Kidney tubule cell (primary cell): ENCODE data around the gene CREBBP.

Experiments
- DNase-seq: peaks from one replicate; pipeline ENCODE4 v3.0.0-alpha.2; 2018; ENCODE audit warnings: low spot score

CREBBP gene

DNA sequence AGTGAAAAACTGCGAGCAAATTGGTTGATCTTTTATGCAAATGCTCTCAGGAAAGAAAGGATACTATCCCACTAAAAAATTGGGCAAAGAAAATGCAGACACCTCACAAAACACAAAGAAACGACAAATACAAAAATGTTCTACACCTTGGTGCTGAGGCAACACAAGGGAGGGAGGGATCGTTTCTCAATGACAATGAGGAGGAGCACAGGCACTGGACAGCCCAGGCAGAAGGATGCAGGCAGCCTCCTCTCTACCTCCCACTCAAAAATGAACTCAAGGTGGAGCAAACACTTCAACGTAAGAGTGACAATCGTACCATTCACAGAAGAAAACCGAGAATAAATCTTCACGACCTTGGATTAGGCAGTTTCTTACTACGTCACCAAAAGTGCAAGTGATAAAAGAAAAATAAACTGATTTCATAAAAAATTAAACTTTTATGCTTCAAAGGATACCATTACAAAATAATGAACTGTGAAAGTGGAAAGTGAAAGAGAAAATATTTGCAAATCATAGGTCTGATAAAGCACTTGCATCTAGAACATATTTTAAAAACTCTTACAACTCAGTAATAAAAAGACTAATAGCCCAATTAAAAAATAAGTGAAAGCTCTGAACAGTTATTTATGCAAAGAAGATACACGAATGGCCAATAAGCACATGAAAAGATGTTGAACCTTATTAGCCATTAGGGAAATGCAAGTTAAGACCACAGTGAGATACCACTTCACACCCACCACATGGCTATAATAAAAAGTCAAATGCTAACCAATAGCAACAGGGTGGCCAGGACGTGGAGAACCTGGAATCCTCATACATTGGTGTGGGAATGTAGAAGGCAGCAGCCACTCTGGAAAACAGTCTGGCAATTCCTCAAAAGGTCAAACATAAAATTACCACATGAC, 82.4 kb downstream of the CREBBP start:
- no peak for DNase-seq

DNA sequence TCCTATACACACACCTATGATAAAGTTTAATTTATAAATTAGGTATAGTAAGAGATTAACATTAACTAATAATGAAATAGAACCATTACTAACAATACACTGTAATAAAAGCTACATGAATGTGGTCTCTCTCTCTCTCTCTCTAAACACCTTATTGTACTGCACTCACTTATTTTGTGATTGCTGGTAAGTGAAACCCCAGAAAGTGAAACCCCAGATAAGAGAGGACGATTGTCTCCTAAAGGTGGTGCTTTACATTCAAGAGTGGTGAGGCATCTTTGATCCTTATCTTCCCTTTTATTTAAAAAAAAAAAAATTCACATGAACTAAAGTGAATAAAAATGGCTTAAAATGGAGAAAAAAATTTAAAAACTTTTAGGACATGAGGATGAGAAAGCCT, 83.0 kb downstream of the CREBBP start:
- no peak for DNase-seq

DNA sequence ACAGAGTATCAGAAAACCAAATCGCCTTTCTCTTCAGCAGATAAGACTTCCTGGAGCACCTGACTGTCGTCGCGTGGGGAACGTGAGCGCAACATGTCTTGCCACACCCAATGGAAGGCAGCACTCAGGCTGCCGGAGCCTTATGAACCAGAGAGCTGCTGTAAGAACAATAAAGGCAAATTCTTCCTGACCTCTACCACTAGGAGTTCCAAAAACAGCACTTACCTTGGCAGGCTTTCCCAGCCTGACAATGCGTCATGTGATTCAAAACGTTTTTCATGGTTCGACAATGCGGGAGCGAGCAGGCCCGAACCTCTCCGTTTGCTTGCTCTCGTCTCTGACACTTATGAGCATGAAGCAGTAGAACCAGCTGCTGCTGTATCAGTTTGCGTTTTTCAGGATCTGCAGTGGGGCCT, 87.3 kb downstream of the CREBBP start:
- peak; percentile 43 for DNase-seq

DNA sequence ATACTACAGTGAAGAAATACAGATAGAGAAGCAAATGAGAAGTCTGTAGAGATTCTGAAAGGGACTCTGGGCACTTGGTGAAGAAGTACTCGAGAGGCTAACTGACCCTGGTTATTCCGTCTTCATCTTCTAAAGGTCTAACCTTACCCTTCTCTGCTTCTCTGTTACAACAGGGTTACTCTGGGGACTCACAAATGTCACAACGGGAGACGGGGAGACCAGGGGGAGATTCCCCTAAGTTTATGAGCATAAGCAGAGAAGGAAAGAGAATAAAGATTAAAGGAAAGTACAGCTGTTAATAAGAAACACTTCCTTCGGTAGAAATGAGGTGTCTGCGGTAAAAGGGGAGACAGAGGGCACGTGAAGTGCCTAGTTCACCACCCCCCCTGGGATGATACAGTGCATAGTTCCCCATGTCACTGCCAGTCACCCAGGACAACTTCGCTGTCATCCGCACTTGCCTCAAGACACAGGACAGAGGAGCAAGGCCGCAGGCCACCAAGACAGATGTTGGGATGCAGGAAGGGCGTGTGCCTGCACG, 88.0 kb downstream of the CREBBP start:
- DNase-seq: no peak

DNA sequence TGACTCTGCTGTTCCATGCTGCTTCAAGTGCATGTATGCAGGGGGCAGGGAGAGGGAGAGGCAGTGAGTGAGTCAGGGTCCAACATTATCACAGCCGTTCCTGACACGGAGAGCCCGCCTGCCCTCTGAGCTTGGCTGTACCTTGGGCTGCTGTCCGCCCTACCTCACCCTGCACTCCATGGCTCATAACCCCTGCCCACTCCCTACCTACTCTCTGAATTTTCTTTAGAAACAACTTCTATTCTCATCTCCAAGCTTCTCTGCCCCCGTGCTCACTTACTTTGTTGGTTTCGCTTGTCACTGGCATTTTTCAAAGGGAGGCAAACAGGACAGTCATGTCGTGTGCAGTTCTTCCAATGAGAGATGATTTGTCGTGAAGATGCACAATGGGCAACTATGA, 88.8 kb downstream of the CREBBP start:
- DNase-seq: no peak

DNA sequence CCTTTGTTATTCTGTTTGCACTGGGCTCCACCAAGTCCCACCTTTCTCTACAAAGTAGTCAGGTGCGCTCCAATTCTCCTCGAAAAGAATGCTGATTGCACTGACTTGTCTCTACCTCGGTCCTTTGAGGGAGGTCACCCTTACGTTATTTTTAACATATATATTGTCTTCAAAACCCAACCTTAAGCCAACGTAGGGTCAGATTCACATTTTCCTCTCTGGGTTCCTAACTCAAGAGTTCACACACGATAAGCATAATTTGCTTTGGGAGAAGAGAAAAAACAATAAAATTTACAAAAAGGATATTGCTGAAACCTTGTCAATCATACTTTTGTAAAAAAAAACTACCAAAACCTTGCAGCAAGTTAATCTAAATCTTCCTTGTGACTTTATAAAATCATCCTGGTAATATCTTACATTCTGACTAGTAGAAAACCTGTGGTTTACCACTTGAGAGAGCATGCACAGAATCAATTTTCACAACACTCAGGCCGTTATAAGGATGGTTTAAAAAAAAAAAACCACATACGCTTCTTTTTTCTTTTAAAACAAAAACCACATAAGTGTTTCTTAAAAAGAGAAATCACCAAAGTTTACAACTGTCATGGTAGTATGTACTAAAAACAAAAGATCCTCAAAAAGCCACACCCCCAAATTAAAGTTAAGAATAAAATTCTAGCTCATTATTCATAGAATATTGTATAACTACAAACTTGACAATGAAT, 91.0 kb downstream of the CREBBP start:
- DNase-seq: no peak

DNA sequence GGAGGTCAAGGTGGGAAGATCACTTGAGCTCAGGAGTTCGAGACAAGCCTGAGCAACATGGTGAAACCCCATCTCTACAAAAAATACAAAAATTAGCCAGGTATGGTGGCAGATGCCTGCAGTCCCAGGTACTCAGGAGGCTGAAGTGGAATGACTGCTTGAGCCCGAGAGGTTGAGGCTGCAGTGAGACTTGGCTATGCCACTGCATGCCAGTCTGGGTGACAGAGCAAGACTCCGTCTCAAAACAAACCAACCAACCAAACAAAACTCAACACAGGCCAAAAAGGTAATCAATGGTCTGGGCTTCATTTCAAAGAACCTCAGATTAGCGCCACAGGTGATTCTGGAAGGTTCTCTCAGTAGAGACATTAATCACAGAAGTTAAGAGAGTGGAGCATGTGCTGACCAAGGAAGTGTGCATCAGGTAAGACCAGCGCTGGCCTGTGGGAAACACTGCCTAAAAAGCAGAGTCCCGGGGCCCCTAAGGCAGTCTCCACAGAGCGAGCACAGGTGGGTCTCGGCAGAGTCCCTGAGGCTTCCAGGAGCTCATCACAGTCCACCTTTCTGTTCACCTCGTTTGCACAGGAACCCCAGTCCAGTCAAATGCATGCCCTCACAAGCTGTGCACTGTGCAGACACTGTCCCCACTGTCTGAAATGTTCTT, 91.7 kb downstream of the CREBBP start:
- DNase-seq: no peak

DNA sequence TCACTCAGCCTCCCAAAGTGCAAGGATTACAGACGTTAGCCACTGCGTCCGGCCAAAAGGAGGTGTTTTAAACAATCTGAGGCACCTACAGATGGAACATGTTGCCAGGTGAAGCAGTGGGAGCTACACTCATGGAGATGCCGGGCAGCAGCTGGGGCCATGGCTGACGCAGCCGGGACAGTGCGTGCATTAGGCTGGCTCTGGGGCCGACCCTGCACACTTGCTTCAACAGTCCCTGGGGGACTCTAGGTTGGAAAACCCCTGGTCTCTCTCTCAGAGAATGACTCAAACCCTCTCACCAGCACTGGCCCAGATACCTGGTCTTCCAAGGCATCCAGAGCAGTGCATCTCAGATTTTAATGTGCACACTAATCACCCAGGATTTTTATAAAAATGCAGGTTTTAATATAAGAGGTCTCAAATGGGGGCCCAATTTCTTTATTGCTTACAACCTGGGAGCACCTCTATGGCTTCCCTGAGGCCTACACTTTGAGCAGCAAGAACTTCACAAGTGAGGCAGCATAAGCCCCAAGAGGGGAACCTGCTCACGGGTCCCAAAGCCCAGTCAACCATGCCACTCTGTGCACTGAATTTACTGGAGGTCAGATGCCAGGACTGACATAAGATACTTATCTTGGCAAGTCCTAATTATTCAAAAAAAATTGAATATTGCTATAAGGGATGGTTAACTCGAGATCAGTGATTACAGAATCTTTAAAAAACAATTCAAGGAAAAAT, 92.4 kb downstream of the CREBBP start:
- DNase-seq: no peak

DNA sequence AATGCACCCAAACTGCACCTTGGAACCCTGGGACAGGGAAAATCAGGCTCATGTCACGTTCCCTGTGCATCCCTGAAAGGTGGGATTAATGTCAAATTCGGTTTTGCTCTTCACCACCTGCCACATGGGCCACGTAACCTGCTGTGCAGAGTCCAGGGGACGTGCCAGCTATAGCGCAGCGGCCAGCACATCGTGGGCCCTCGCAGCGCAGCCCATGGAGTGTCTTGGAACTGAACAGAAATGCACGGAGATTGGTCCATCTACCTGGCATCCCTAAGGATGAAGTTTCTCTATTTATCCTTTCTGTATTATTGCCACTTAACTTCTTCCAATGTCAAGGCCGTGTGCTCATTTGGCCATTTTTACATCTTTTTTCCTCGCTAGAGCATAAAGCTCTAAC, 95.1 kb downstream of the CREBBP start:
- DNase-seq: no peak

DNA sequence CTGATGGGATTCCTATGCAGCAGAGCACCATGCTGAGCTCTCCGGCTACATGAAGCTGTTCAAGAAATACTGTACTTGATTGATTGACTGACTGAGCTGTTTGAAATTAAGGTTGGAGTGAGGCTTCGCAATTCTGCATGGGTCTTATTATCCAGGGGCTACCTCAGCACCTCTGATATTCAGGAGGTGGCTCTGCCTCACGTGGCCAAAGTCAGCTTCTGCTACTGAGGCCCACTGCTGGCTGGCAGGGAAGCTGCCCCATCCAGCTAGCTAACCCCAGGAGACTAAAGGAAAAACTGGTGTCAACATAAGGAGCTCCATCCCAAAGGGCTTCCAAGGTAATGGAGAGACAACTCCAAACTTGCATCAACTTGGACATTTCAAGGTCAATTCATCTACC, 97.0 kb downstream of the CREBBP start:
- no peak for DNase-seq

DNA sequence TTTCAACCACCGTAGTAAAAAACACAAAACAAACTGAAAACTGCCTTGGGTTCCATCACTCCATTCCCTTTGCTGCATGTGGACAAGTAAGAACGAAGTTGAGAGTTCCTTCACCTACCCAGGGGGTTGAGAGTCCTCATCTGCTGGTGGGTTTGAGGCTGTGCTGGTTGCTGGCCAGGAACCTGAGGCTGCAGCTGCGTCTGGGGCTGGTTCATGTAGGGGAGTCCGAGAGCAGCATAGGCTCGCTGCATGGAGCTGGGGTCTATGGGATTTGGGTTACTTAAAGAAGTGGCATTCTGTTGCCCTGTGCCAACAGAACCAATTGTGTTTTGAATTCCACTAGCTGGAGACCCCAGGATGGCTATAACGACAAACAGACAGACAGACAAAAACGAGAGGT, 97.9 kb downstream of the CREBBP start:
- DNase-seq: no peak

DNA sequence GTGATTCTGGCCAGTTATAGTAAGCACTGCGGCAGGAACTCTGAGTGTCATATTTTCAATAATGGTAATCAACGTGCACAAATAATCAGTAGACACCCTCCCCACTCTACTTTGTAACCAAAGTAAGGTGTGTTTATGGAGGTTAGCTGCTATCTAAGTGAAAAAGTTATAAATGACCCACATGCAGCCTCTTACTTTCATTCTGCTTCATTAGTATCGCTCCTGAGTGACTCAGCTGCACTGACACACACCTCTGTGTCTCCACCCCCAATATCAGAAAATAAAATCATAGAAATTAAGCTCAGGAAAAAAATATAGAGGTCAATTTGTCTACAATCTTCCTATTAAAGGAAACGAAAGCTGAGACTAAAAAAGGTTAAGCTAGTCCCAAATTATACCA, 99.1 kb downstream of the CREBBP start:
- no peak for DNase-seq

DNA sequence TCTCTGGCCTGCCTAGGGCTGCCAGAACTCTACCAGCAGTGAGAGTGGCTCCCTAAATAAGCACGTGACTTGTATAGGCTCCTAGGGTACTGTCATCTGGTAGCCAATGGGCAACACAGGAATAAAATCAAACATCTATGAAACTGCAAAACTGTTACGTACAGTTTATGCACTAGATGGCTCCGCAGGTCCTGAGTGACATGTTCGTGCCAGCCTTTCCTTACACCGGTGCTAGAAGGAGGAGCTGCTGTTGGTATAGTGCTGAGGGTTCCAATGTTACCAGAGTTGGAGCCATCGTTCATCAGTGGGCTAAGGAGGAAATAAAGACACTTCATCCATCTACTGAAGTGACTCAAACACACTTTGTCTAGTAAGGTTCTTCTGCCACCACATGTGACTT, 99.9 kb downstream of the CREBBP start:
- peak; percentile 27 for DNase-seq

DNA sequence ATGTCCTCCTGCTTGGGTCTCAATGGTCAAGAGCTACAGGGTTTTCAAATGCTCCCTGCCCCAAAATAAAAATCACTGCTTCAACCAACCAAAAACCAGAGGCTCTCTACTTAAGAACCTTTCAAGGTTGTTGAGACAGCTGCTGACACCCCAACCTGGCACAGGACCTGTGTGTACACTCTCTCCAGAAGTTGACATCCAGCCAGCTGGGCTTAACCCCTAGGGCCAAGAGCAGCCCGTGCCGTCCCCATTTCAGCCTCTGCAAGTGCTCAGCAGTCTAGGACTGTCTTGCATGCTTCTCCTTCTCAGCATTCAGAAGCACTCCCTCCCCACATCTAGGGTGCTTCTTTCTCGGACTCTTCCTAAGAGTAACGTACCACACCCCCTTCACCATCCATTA, 104.2 kb downstream of the CREBBP start:
- no peak for DNase-seq

DNA sequence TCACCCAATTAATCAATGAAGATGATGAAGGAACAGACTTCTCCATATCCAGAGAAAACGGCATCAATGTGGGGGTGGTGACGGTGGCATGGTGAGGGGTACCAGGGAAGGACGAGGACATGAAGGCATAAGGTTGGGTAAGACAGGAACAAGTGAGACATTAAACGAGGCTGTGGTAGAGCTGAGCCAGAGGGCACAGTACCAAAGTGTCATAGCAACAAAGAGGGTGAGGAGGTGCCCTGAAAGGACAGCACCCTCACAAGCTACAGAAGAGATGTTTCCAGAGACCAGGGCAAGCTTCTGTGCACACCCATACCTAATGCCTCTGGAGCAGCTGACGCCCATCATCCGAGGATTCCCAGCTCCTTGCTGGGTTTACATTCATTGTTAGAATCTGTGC, 105.7 kb downstream of the CREBBP start:
- no peak for DNase-seq

DNA sequence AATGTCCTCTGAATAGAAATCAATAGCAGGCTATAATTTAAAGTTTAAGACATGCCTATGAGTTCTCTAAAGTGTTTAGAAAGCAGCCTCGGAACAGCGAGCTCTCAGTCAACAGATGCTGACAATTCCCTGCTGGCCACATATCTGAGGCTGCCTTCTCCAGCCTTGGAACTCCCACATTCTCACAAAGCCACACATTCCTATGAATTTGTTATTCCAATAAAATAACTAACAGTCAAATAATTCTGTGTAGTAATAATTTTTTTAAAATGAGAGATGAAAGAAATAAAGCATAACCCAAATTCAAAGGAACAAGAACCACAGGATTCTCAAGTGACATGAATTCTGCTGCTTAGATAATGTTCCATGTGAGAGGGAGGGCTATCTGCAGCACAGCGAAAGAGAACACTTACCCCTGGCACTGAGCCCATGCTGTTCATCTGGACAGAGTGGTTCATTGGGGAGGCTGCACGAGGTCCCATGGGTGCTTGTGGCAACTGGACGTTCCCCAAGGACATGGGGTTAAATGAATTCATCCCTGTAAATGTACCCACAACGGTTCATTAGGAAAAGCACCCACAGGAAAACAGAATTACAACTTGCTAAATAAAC, 106.3 kb downstream of the CREBBP start:
- DNase-seq: no peak

DNA sequence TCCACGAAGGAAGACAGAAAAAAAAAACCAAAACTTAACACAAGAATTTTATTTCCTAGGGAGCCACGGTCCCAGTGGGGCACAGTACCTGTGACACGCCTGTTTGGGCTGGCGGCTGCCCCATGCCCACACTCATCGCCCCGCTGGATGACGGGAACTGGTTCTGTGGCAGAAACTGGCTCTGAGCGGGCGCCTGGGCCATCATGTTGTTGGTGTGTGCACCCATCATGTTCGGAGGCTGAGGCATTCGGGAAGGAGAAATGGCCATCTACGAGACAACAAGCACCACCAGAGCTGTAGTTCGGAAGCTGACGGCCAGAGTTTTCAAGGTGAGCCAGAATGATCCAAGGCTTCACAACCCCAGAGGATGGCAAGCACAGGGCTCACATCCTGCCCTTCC, 106.8 kb downstream of the CREBBP start:
- DNase-seq: no peak

DNA sequence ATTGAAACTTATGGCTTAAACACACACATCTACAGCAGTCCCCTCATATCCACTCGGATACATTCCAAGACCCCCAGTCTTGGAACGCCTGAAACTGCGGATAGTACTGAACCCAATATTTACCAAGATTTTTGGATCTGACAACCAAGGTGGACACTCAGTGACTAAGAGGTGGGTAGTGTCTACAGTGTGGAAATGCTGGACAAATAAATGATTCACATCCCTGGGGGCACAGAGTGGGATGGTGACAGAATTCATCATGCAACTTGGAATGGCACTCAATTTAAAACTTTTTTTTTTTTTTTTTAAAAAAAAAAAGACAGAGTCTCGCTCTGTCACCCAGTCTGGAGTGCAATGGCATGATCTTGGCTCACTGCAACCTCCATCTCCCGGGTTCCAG, 109.0 kb downstream of the CREBBP start:
- no peak for DNase-seq

DNA sequence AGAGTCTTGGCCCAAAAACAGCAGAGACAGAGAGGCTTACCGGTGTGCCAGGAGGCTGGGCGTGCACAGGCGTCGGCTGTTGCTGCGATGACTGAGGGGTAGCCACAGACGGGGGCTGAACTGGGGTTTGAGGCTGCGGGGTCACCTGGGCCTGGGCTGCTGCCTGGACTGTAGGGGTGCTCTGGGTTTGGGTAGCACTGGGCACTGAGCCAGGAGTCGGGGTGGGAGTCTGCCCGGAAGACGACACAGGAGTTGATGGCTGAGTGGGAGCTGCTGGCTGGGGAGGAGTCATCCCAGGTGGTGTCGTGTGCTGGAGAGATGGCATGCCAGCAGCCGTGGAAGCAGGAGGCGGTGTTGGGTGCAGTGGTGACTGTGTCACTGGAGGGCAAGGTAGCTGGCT, 110.0 kb downstream of the CREBBP start:
- no peak for DNase-seq

DNA sequence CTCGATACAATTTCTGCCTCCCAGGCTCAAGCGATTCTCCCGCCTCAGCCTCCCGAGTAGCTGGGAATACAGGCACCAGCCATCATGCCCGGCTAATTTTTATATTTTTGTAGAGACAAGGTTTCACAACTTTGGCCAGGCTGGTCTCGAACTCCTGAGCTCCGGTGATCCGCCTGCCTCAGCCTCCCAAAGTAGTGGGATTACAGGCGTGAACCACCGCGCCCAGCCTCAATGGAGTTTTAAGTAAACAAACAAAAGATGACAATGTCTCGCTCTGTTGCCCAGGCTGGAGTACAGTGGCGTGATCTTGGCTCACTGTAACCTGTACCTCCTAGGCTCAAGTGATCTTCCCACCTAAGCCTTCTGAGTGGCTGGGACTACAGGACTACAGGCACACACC, 110.6 kb downstream of the CREBBP start:
- DNase-seq: no peak

DNA sequence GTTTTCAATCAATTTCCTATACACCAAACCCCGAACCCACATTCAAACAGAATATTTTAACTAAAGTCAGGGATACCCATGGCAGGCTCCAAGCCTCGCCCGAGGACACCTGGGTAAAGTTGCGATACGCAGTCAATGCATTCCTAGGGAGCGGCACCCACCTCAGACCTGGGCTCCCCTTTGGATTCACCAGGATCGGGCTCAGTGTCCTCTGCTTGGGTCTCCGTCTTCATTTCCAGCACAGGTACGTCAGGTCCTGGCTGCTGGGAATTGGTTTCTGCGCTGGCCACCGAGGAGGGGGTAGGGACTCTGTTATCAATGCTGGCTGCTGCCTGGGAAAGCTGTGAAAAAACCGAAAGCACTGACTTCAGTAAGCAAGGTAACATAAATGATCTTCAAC, 111.5 kb downstream of the CREBBP start:
- DNase-seq: no peak
